ENCODE measurements around the gene ADAM10.

The ADAM10 gene

DNA sequence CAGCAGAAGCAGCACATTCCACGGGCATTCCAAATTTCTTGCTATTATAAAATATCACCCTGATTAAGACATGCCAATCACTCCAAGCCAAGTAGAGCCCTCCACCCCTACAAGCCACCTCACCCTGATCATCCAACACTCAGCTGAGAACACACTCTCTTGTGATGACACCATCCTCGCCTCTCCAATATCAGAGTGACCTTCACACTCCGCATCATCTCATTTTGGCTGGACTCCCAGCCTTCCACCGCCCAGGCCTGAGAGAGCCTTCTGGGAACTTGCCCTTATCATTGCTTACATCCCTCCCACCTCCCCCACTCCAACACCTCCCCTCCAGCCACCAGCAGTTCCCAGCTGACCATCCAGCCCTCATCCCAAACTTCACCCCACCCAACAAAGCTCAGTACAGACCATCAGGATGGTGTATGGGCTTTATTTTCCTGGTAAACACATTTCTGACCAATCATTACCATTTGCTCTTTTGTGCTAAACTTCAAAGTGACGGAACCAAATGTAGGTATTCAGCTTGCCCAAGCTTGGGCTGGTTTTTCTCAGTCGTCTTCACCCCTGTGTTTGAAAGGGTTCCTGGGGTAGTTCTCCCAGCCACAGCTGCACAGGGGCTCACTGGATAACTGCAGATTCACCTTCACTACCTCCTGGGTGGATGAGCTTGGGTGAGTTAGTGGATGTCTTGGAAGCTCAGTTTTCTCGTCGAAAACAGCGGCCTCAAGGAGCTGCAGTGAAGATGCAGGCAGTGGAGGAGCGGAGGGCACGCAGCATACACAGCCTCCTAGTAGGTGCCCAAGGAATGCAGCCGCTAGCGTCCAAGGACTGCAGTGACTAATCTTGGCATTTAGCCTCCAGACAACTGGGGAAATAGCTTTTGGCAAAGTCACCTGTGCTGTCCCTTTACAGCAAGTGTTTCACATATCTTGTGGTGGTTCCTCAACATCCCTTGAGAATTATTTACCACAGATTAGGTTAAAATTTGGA lies 202.6 kb downstream of the ADAM10 start:
- no peak for DNase-seq

DNA sequence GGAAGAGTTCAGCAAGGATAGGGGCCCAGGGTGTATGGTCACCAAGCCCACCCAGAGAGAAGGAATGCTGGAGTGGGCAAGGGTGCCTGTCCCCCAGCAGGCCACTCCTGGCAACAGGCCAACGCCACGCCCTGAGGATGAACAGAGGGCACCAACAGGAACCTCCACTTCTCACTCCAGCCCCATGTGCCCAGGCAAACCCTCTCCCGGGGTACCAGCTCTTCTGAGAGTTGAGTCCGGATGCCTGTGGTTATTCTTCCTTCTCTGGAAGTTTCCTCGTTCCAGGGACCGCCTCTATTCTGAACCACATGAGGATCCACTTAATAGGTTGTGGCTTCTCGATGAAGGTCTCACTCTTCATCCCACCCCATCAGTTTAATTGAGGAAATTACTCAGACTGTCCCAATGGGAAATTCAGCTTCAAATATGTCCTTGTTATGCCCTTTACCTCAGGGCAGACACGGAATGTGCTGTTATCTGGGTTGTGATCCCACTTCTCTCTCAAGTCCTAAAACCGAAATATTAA lies 203.4 kb downstream of the ADAM10 start:
- no peak for DNase-seq

DNA sequence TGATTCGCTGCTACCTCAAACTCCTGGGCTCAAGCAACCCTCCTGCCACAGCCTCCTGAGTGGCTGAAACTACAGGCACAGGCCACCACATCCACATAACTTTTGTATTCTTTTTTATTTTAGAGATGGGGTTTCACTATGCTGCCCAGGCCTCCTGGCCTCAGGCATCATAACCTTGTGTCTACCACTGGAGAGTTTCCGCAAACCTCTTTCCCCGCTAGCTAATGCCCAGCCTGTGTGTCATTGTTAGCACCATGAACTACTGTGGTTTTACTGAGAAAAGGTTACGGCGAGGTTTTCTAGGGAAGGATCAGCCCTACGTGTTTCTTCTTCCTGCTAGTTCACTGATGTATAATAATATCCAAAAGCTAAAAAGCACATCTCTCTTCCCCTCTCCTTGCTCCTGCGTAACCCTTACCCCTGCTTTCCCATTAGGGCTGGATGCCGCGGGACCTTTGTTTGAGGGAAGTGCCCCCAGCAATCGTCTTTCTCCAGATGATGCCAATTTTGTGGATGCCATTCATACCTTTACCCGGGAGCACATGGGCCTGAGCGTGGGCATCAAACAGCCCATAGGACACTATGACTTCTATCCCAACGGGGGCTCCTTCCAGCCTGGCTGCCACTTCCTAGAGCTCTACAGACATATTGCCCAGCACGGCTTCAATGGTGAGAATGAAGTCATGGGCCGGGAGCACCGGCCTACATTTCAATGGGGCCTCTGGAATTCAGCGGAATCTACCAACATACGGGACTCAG lies 204.0 kb downstream of the ADAM10 start:
- peak in 1 of 2 experiments; percentile 2 for DNase-seq

DNA sequence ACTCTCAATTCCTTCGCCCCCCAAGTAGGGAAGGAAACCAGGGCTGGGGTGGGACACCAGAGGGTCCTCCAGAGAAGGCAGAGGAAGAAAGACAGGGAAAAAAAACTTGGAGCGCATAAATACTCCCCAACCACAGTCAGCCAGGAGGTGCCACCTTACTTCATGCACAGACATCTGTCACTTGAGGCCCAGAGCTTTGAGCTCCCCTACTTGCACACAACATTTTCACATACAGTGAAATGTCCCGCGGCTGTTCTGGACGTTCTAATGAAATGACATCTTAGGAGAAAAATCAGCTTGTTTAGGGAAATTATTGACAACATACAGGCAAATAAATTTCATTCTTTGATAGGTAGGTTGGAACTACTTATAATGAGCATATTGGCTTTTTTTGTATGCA lies 204.8 kb downstream of the ADAM10 start:
- DNase-seq = no peak

DNA sequence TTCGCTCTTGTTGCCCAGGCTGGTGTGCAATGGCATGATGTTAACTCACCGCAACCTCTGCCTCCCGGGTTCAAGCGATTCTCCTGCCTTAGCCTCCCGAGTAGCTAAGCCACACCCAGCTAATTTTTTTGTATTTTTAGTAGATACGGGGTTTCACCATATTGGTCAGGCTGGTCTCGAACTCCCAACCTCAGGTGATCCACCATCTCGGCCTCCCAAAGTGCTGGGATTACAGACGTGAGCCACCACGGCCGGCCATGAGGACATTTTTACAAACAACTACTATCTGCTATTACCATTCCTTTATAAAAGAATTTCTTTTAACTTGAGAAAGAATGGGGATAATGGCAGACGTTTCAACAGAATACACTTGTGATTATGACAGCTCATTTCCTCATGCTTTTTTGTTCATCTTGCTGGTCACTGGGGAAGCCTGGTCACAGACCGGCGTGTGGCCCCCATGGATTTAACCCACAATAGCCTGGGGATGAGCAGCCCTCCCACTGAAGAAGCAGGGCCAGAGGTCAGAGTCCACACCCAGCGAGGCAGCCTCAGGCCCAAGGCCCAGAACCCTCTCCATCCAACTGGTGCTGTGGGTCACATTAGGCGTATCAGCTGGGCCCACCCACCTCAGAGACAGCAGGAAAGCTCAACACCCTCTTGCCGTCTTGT lies 205.7 kb downstream of the ADAM10 start:
- no peak for DNase-seq

DNA sequence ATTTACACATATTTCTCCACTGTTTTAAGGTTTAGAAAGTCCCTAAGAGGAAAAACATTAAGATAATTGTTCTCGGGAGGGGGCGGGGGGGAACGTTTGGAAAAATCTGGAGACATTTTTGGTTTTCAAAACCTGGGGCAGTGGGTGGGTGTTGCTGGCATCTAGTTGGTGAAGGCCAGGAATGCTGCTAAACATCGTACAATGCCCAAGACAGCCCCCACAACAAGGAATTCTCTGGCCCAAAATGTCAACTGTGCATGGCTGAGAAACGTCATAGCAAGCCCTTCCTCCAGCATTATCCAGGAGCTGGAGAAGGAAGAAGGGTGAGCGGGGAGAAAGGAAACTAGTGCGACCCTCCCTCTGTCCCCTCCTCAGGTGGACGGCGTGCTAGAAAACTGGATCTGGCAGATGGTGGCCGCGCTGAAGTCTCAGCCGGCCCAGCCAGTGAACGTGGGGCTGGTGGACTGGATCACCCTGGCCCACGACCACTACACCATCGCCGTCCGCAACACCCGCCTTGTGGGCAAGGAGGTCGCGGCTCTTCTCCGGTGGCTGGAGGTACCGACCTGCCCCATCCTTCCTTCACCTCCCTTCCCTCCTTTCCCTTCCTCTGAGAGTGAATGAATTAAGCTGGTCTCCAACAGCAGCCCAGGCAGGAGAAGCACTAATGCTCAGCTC lies 208.0 kb downstream of the ADAM10 start:
- DNase-seq = no peak

DNA sequence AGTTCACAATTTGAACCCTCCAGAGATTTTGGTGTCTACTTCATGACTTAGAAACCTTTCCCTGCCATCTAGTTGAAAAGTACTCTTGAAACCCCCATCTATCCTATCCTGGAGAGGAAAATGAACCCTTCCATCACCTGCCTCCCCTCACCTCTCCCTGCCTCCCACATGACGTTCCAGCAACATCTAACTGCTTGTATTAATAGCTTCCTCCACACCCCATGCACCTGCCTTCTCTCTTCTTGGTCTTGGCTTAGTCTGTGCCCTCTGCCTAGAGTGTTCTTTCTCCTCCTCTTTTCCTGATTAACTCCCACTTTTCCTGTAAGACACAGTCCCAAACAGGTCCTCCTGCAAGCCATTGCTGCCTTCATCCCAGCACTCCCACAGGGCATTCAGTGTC lies 210.0 kb downstream of the ADAM10 start:
- DNase-seq = no peak

DNA sequence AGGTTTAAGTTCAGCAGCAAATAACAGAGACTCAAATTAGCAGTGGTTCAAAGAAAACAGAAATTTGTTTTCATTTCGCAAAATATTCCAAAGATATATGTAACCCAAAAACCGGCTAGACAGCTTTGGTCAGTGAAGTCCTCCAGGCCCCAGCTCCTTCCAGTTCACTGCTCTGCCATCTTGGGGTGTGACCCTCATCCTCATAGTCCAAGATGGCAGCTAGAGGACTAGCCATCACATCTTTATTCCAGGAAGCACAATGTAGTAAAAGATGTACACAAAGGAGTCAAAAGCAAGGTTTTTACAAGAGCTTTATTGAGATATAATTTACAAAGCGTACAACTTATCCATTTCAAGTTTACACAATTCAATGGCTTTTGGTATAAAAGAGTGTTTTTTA lies 210.6 kb downstream of the ADAM10 start:
- DNase-seq = no peak

Measured in activated CD4-positive, alpha-beta T cell treated with anti-CD3 and anti-CD28 coated beads, Interleukin-2, amount 50 U/mL, for 4 hours (primary cell).